Kidney (tissue), 14 donors: Measurements from ENCODE around the gene NTRK2. TPM values are rescaled to one million over a fixed set of nuclear protein-coding genes. Genes with fewer than 3 reads are reported as not detected.

Experiments
- DNase-seq, 5 donors: peaks; one replicate each; pipeline ENCODE4 v3.0.0-alpha.2; 2013 to 2020
- FAIRE-seq: peaks from 2 replicates; lab custom pipeline; 2012; peaks lifted over from hg19 to GRCh38; lab: Jason Lieb, UNC
- H3K27ac ChIP-seq, 2 donors: one replicate each; pipeline ENCODE4 v1.7.0; 2013; ENCODE audit warnings: low read depth in 2 of 2, low read length in 2 of 2, inconsistent platforms in 1 of 2
- H3K27me3 ChIP-seq: one replicate; pipeline ENCODE4 v1.7.1; 2013; ENCODE audit warnings: low read length, inconsistent platforms; ENCODE audit not compliant: control insufficient read depth, insufficient read depth
- H3K36me3 ChIP-seq, 3 donors: one replicate each; pipeline versions ENCODE4 v1.7.0 to v1.7.1; 2013; ENCODE audit warnings: low read length in 3 of 3, control low read depth in 1 of 3, inconsistent platforms in 1 of 3; ENCODE audit not compliant: insufficient read depth in 3 of 3, control insufficient read depth in 2 of 3
- H3K4me1 ChIP-seq, 3 donors: one replicate each; pipeline versions ENCODE4 v1.7.0 to v1.7.1; 2013; ENCODE audit warnings: low read length in 3 of 3, inconsistent platforms in 1 of 3, low read depth in 1 of 3; ENCODE audit not compliant: control insufficient read depth in 2 of 3, insufficient read depth in 2 of 3
- H3K4me3 ChIP-seq, 3 donors: one replicate each; pipeline versions ENCODE4 v1.7.0 to v1.8.1; 2013; ENCODE audit warnings: low read length in 3 of 3, control low read depth in 1 of 3, inconsistent platforms in 1 of 3
- H3K9ac ChIP-seq, 3 donors: one replicate each; pipeline versions ENCODE4 v1.7.0 to v1.7.1; 2013; ENCODE audit warnings: low read length in 3 of 3, control low read depth in 1 of 3, inconsistent platforms in 1 of 3
- H3K9me3 ChIP-seq, 3 donors: one replicate each; pipeline versions ENCODE4 v1.7.0 to v1.7.1; 2013; ENCODE audit warnings: low read length in 3 of 3, control low read depth in 1 of 3, inconsistent platforms in 1 of 3; ENCODE audit not compliant: control insufficient read depth in 2 of 3, insufficient read depth in 1 of 3
- intact Hi-C: fragments of 100-400 bp; cut with DNase I; formaldehyde crosslinking; loops from one replicate; pipeline ENCODE4 v1.11.1; 2022
- polyA plus RNA-seq: library from polyadenylated mRNA; stranded (reverse); fragments of 350-450 nt; fragmentation: Illumina TruSeq; extraction: RNeasy Lipid Tissue Mini Kit (QIAGEN cat#74804); gene quantifications from one replicate; pipeline ENCODE4 v1.2.3, GENCODE V29; 2014; ENCODE audit warnings: low read depth, low replicate concordance; ENCODE audit not compliant: insufficient read depth
- total RNA-seq: library from RNA; stranded (reverse); fragmentation: NEBNext Ultra II Directional; extraction: Animal tissue kit (Norgen Biotek cat#: 25700); gene quantifications from one replicate; pipeline ENCODE4 v1.2.1, GENCODE V29; 2021
- TF ChIP-seq, protein P1 (sequence below): IDR thresholded peaks from 3 replicates; pipeline ENCODE4 v1.5.1; 2012; ENCODE audit warnings: mild to moderate bottlenecking, moderate library complexity, borderline replicate concordance; ENCODE audit not compliant: insufficient read depth; ENCODE audit errors: extremely low read depth
- donor health status: control.
- donor health status: control.
- donor health status: control.
- donor health status: control.
- donor health status: control.
- donor health status: DM: yes; HTN: yes; CAD: no.
- donor health status: Normal renal cell carcinoma (clear cell type).

The NTRK2 gene
- total and polyA plus RNA-seq, 2 donors from 2014 or later, result 20.0 to 41.2 TPM

DNA sequence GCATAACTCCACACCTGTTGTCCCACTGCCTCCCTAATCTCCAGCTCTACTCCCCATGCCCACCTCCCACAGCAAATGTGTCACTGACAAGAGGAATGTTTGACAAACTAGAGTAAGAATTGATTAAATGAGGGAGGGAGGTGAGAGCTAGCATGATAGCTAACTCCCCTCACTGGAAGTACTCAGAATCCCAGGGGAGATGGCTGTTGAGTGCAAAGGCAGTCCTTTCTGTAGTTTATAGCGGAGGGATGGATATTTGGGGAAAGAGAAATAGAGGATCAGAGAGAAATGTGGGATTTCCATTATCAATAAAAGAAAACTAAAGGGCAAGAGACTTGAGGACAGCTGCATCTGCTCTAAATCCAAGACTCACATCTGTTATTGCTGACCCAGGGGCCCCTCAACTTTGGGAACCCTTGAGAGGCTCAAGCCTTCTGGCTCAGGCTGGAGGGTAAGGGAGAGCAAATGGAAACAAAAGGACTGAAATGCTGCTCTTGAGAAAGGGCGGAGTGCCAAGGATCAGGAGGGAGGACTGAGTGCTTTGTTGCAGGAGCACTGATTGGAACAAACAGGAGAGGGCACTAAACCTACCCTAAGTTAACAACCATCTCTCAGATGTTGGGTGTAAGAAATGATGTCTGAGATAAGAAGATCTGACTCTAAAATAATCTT, 372.1 kb downstream of the NTRK2 start:
- Histone ChIP-seq H3K9me3 (no peaks in the 10 kb centered on the region), H3K27me3 (no peaks in the 10 kb centered on the region), H3K4me1 (no peaks in the 10 kb centered on the region), H3K27ac (no peak overlapping the region), H3K4me3 (no peak overlapping the region), H3K9ac (no peak overlapping the region), H3K36me3 (no peaks in the 10 kb centered on the region)
- intact Hi-C loops, result no loop called here
- TF ChIP-seq, protein P1, sequence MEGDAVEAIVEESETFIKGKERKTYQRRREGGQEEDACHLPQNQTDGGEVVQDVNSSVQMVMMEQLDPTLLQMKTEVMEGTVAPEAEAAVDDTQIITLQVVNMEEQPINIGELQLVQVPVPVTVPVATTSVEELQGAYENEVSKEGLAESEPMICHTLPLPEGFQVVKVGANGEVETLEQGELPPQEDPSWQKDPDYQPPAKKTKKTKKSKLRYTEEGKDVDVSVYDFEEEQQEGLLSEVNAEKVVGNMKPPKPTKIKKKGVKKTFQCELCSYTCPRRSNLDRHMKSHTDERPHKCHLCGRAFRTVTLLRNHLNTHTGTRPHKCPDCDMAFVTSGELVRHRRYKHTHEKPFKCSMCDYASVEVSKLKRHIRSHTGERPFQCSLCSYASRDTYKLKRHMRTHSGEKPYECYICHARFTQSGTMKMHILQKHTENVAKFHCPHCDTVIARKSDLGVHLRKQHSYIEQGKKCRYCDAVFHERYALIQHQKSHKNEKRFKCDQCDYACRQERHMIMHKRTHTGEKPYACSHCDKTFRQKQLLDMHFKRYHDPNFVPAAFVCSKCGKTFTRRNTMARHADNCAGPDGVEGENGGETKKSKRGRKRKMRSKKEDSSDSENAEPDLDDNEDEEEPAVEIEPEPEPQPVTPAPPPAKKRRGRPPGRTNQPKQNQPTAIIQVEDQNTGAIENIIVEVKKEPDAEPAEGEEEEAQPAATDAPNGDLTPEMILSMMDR, result no peak
- DNase-seq, result peak in 2 of 5 donors; percentile 51 to 83
- no peak for FAIRE-seq

DNA sequence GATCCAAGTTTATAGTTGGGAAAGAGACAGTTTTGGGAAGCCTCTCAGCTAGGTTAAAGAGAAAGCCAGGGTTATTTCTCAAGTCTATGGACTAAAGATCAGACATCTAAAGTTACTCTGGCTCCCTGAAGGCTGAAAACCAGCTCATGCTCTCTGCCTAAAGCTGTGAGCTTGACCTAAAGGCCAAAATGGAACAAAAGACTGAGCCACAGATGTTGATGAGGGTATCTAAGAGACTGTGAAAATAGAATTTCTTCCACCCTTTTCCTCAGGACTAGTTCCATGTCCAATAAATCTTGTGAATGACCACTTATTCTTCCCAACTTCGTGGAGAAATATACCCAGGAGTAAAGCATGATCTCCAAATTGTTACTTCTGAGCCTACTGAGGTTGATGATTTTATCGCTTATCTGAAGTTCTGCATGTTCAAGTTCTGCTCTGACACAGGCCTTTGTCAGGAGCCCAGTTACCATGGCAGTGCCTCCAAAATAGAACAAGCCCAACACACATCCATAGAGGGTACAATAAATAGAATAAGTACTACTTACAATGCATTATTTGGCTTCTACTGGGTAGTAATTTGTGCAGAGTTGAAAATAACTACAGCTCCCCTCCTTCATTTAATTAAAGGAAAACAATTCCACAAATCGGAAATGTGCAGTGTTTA, 373.6 kb downstream of the NTRK2 start:
- TF ChIP-seq, protein P1, result no peak
- Histone ChIP-seq H3K9me3 (no peaks in the 10 kb centered on the region), H3K9ac (no peak overlapping the region), H3K4me3 (no peak overlapping the region), H3K27me3 (no peaks in the 10 kb centered on the region), H3K4me1 (no peaks in the 10 kb centered on the region), H3K27ac (peak overlapping the region; percentile 4 to 7), H3K36me3 (no peaks in the 10 kb centered on the region)
- no peak for FAIRE-seq
- intact Hi-C loops, result no loop called here
- DNase-seq, result no peak

DNA sequence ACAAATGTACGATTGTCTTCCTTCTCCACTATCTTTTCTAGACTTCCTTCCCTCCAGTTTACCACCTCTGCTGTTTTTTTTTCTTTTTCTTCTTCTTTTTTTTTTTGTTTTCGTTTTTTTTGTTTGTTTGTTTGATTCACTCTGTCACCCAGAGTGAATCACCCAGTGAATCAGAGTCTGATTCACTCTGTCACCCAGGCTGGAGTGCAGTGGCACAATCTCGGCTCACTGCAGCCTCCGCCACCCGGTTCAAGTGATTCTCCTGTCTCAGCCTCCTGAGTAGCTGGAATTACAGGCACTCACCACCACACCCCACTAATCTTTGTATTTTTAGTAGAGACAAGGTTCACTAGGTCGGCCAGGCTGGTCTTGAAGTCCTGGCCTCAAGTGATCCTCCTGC, 375.7 kb downstream of the NTRK2 start:
- H3K9me3 ChIP-seq, result no peaks in the 10 kb centered on the region
- intact Hi-C loops, result no loop called here
- H3K36me3 ChIP-seq, result no peaks in the 10 kb centered on the region
- H3K4me1 ChIP-seq, result no peaks in the 10 kb centered on the region
- no peak overlapping the region for H3K4me3 ChIP-seq
- no peak for FAIRE-seq
- no peaks in the 10 kb centered on the region for H3K27me3 ChIP-seq
- TF ChIP-seq, protein P1, result no peak
- H3K27ac ChIP-seq, result no peak overlapping the region
- H3K9ac ChIP-seq, result no peak overlapping the region
- DNase-seq, result no peak
